Lower leg skin (tissue), 4 donors: ENCODE data around the gene CREB5. TPM values are rescaled to one million over a fixed set of nuclear protein-coding genes. Genes with fewer than 3 reads are reported as not detected.
"Not testable (repeated sequence)": the region's sequence is repeated elsewhere in the genome, so short reads cannot be mapped to it uniquely, and the experiment has no call there.

Source experiments
- DNase-seq, 2 donors: peaks; one replicate each; pipeline ENCODE4 v3.0.0-alpha.2; 2019; ENCODE audit warnings: low spot score in 2 of 2
- H3K4me3 ChIP-seq: fragments of 200-600 bp; sonication (generic); 2 replicates; pipeline ENCODE4 v1.5.1; 2017; ENCODE audit warnings: mild to moderate bottlenecking, low read depth; ENCODE audit not compliant: poor library complexity, severe bottlenecking
- POLR2A ChIP-seq, 2 donors: fragments of 450-650 bp; IDR thresholded peaks; one replicate each; pipeline ENCODE4 v1.6.1; 2016 to 2017; ENCODE audit warnings: antibody characterized with exemption in 2 of 2, mild to moderate bottlenecking in 1 of 2, moderate library complexity in 1 of 2
- WGBS, 2 donors: methylation state at CpG; one replicate each; pipeline ENCODE4 v1.1.5; 2018; 5-methylcytosine and 5-hydroxymethylcytosine counted together
- intact Hi-C: fragments of 100-400 bp; cut with DNase I; formaldehyde crosslinking; loops from one replicate; pipeline ENCODE4 v1.15.0; 2023; ENCODE audit warnings: low total_unique reads
- total RNA-seq, 4 donors: library from RNA; depleted of rRNA; stranded (reverse); fragments of >200 nt; gene quantifications; one replicate each; pipeline ENCODE4 v1.1.0, GENCODE V29; 2016
- TF ChIP-seq, protein P1 (sequence below), 3 donors: fragments of 450-650 bp; IDR thresholded peaks; one replicate each; pipeline ENCODE4 v1.5.1; 2016; ENCODE audit warnings: antibody characterized with exemption in 3 of 3, mild to moderate bottlenecking in 3 of 3, moderate library complexity in 2 of 3

The CREB5 gene
- total RNA-seq, 4 donors from 2014 or later: 2.5 to 15.0 (median 5.4) TPM

DNA sequence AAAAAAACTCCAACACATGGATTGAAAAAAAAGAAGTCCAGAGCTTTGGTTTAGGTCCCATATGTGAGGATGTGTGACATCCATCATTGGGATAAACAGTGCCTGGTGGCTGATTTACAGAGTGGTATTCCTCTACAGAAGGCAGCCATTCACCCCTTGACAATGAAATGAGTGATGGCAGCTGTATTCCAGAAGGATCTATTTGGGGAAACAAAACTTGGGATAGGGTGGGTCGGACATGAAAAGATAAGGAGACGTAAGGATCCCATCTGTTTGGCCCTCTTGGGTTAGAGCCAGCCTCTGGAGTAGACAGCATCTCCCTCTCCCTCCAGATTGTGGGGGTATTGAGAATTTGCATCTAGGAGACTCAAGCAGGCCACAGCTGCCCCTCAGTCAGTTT lies 15.2 kb upstream of the CREB5 start:
- WGBS, 2 donors: 88 to 93% methylated on average over 2 of the region's 2 CpGs
- intact Hi-C loops: no loop called here
- TF ChIP-seq, protein P1, sequence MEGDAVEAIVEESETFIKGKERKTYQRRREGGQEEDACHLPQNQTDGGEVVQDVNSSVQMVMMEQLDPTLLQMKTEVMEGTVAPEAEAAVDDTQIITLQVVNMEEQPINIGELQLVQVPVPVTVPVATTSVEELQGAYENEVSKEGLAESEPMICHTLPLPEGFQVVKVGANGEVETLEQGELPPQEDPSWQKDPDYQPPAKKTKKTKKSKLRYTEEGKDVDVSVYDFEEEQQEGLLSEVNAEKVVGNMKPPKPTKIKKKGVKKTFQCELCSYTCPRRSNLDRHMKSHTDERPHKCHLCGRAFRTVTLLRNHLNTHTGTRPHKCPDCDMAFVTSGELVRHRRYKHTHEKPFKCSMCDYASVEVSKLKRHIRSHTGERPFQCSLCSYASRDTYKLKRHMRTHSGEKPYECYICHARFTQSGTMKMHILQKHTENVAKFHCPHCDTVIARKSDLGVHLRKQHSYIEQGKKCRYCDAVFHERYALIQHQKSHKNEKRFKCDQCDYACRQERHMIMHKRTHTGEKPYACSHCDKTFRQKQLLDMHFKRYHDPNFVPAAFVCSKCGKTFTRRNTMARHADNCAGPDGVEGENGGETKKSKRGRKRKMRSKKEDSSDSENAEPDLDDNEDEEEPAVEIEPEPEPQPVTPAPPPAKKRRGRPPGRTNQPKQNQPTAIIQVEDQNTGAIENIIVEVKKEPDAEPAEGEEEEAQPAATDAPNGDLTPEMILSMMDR (IDR thresholded peaks at IDR 0.05): no peak
- TF ChIP-seq POLR2A (IDR thresholded peaks at IDR 0.05): no peak
- no peak overlapping the region for H3K4me3 ChIP-seq
- no peak for DNase-seq

DNA sequence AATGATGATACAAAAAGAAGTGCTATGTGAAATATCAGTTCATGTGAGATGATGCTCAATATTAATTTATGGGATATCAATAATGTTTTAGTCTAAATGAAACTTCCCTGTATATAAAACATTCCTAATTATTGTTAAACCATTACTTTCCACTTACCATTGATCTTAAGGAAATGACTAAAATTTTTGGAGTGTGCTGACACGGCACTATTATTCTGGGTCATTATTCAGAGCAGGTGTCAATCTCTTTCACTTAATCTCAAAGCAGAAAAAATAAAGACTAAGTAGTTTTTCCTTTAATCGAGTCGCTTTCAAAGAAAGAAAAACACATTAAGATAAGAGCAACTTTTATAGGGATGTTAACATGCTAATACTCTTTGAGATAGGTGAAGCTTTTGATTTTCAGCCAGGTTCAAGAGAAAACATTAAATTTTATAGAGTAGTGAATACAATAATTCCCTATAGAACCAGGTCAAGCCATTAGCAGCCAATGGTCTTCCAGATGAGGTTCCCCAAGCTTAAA lies 11.4 kb upstream of the CREB5 start:
- H3K4me3 ChIP-seq: no peak overlapping the region
- no peak for DNase-seq
- WGBS, 2 donors: 56 to 58% methylated on average over 3 of the region's 3 CpGs
- intact Hi-C loops: no loop called here
- TF ChIP-seq, protein P1 (IDR thresholded peaks at IDR 0.05): no peak
- TF ChIP-seq POLR2A (IDR thresholded peaks at IDR 0.05): no peak

GRCh38 chr7:28401567-28401966 lies 10.8 kb upstream of the CREB5 start:
- intact Hi-C loops, H3K4me3 ChIP-seq, DNase-seq: not testable (repeated sequence)
- WGBS, 2 donors: 98 to 99% methylated on average over 4 of the region's 4 CpGs

GRCh38 chr7:28405662-28406061 lies 6.7 kb upstream of the CREB5 start:
- TF ChIP-seq, protein P1 (IDR thresholded peaks at IDR 0.05): no peak
- TF ChIP-seq POLR2A (IDR thresholded peaks at IDR 0.05): no peak
- no peak overlapping the region for H3K4me3 ChIP-seq
- WGBS, 2 donors: 34 to 37% methylated on average over 5 of the region's 5 CpGs
- intact Hi-C loops: no loop called here
- no peak for DNase-seq

DNA sequence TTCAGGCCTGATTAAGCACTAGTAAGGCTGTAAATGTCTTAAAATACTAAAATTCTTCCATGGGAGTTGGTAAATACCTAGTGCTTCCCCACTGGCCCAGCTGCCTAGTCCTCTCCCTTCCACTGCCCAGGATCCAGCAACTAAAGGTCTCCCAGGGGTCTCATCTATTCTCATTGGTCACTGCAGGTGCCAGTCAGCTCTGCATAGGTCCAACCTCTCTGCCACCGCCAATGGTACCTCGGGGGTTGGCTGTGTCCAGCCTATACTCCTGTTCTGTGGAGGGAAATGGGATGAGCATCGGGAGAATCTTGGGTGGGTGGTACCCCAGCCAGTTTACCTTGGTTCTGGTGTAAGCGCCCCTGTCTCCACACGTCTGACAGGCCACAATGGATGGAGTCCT lies 6.1 kb upstream of the CREB5 start:
- TF ChIP-seq, protein P1 (IDR thresholded peaks at IDR 0.05): no peak
- no peak for TF ChIP-seq POLR2A (IDR thresholded peaks at IDR 0.05)
- intact Hi-C loops: no loop called here
- 98 to 100% methylated on average over 5 of the region's 5 CpGs for WGBS, 2 donors
- DNase-seq: no peak
- H3K4me3 ChIP-seq: no peak overlapping the region

- no peak for DNase-seq
- WGBS, 2 donors: 32 to 53% methylated on average over 2 of the region's 2 CpGs
- intact Hi-C loops: no loop called here
- H3K4me3 ChIP-seq: no peak overlapping the region
- TF ChIP-seq, protein P1 (IDR thresholded peaks at IDR 0.05): no peak
- TF ChIP-seq POLR2A (IDR thresholded peaks at IDR 0.05): no peak
Measured at GRCh38 chr7:28407651-28408050, 4.7 kb upstream of the CREB5 start.
